Activated CD8-positive, alpha-beta memory T cell treated with anti-CD3 and anti-CD28 coated beads, Interleukin-2, amount 10 ng/mL, durations not matched to agents 7 days and 5 days (primary cell): ENCODE data around the gene CIBAR2. TPM values are rescaled to one million over a fixed set of nuclear protein-coding genes. Genes with fewer than 3 reads are reported as not detected.

Source experiments
- ATAC-seq: fragments of 150-1000 bp; cut with Tn5 transposase; one replicate; pipeline ENCODE4 v1.10.0; 2021; ENCODE audit warnings: moderate library complexity
- CTCF ChIA-PET: fragments of 350-600 bp; sonication (Branson Sonifier 250); formaldehyde crosslinking; loops from one replicate; lab custom pipeline; 2021; ENCODE audit warnings: antibody characterized with exemption; lab: Charles Lee
- DNase-seq: peaks from one replicate; pipeline ENCODE4 v3.0.0-alpha.2; 2020
- H3K27ac Mint-ChIP-seq: one replicate; pipeline ENCODE4 v1.8.0; 2021; ENCODE audit warnings: mild to moderate bottlenecking, mixed read lengths
- H3K27me3 Mint-ChIP-seq: one replicate; pipeline ENCODE4 v1.8.0; 2021; ENCODE audit warnings: mixed read lengths
- H3K36me3 Mint-ChIP-seq: one replicate; pipeline ENCODE4 v1.8.0; 2021; ENCODE audit warnings: mild to moderate bottlenecking, mixed read lengths
- H3K4me1 Mint-ChIP-seq: one replicate; pipeline ENCODE4 v1.8.0; 2021; ENCODE audit warnings: mixed read lengths
- H3K4me3 Mint-ChIP-seq: one replicate; pipeline ENCODE4 v1.8.0; 2021; ENCODE audit warnings: mild to moderate bottlenecking, moderate library complexity, mixed read lengths
- H3K9me3 Mint-ChIP-seq: one replicate; pipeline ENCODE4 v1.8.0; 2022; ENCODE audit warnings: low read depth, mixed read lengths
- total RNA-seq, 2 experiments: library from RNA; stranded (reverse); gene quantifications; one replicate each; pipeline ENCODE4 v1.2.3, GENCODE V29; 2021

The CIBAR2 gene
- total RNA-seq, 2 experiments from 2014 or later = not detected

- ATAC-seq (peak; percentile 95), DNase-seq (peak; percentile 90)
- no peaks in the 10 kb centered on the region for H3K27me3 Mint-ChIP-seq
- H3K36me3 Mint-ChIP-seq = no peaks in the 10 kb centered on the region
- H3K27ac Mint-ChIP-seq = peak overlapping the region; percentile 84
- peaks cover 7% of the 10 kb centered on the region for H3K4me1 Mint-ChIP-seq
- peak overlapping the region; percentile 62 for H3K4me3 Mint-ChIP-seq
- CTCF ChIA-PET = interaction anchor here (0.6 to 2.2 kb wide), 34 partner anchors 8 to 682 kb away, joined by 3 to 19 read pairs (median 4); partner anchors contain the start of genes KIAA0513 and ZDHHC7
- no peaks in the 10 kb centered on the region for H3K9me3 Mint-ChIP-seq
Measured at GRCh38 chr16:85114909-85115567, 2.8 kb upstream of the CIBAR2 start.

DNA sequence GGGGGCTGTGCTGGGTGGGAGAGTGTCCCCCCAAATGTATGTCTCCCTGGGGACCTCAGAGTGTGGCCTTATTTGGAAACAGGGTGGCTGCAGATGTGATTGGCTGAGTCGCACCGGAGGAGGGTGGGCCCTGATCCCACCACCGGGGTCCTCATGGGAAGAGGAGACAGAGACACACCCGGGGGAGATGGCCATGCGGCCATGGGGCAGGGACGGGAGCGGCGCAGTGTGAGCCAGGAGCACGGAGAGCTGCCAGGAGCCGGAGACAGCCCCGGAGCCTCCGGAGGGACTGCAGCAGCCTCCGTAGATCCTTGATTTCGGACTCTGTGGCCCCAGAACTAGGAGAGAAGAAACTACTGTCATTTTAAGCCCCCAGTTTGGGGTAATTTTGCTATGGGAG, 1.6 kb upstream of the CIBAR2 start:
- H3K4me1 Mint-ChIP-seq = peaks cover 7% of the 10 kb centered on the region
- no peak for ATAC-seq
- CTCF ChIA-PET = interaction anchor here (1.0 to 2.2 kb wide), 11 partner anchors 9 to 502 kb away, joined by 3 to 19 read pairs (median 7); no protein-coding TSS in a partner anchor
- no peaks in the 10 kb centered on the region for H3K36me3 Mint-ChIP-seq
- H3K9me3 Mint-ChIP-seq = no peaks in the 10 kb centered on the region
- H3K27ac Mint-ChIP-seq = no peak overlapping the region
- H3K27me3 Mint-ChIP-seq = no peaks in the 10 kb centered on the region
- no peak for DNase-seq
- H3K4me3 Mint-ChIP-seq = no peak overlapping the region

DNA sequence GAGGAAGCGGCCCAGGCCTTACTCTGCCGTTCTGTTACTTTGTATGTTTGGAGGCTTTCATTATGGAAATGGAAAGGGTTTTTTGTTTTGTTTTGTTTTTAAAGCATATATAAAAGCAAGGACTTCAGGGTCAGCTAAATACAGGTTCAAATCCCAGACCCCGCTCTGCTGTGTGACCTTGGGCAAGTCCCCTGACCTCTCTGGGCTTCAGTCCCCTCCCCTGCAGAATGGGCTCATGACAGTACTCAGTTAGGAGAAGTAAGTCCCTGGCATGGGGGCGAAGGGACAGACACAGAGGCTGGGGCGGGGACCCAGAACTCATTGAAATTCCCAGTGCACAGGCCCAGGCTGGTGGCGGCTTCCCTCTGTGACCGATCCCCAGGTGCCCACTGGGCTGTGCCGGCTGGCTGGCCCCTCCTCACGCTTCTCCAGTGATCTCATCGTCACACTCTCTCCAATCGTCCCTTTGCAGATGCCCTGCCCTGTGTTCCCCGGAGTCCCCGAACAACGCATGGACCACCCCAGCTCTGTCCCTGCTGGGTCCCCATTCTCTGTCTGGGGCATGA, 979 bp upstream of the CIBAR2 start:
- peaks cover 7% of the 10 kb centered on the region for H3K4me1 Mint-ChIP-seq
- no peaks in the 10 kb centered on the region for H3K27me3 Mint-ChIP-seq
- no peak for DNase-seq
- no peak overlapping the region for H3K4me3 Mint-ChIP-seq
- H3K36me3 Mint-ChIP-seq = no peaks in the 10 kb centered on the region
- ATAC-seq = no peak
- no peak overlapping the region for H3K27ac Mint-ChIP-seq
- H3K9me3 Mint-ChIP-seq = no peaks in the 10 kb centered on the region
- CTCF ChIA-PET = interaction anchor here (0.6 to 1.2 kb wide), 5 partner anchors 9 to 140 kb away, joined by 3 to 7 read pairs (median 3); no protein-coding TSS in a partner anchor

DNA sequence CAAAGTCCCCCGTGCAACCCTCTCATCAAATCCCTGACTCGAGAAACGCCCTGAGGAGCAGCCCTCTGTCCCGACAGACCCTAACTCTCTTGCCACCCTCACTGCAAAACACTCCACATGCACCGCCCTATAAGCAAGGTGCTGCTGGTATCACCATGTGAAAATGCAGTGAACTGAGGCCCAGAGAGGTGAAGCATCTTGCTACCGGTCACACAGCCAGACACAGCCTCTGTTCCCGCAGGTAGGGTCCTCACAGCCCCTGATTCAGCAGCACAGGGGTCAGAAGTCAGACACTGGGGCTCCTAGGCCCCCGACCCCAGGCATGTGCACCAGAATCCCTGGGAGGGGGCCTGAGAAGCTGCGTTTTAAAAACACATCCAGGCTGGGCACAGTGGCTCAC, 1.1 kb downstream of the CIBAR2 start:
- H3K4me3 Mint-ChIP-seq = no peak overlapping the region
- H3K27me3 Mint-ChIP-seq = no peaks in the 10 kb centered on the region
- no peak for ATAC-seq
- CTCF ChIA-PET = no interaction called here
- no peaks in the 10 kb centered on the region for H3K36me3 Mint-ChIP-seq
- H3K4me1 Mint-ChIP-seq = peaks cover 7% of the 10 kb centered on the region
- no peak overlapping the region for H3K27ac Mint-ChIP-seq
- no peak for DNase-seq
- no peaks in the 10 kb centered on the region for H3K9me3 Mint-ChIP-seq

DNA sequence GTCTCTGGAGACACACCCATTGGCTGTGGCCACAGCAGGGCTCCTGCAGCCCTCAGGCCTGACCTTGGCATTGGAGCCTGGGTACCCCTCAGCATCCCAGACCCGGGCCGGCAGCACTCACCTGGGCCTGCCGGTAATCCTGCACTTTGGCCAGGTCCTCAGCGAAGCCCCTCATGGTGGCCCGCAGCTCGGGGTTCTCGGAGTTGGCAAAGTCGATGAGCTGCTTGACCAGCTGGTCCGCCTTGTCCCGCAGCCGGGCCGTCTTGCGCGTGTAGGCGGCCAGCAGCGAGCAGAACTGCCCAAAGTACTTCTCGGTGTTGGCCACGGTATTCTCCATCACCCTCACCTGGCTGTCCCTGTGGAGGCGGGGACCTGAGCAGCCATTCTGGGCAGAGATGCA, 2.2 kb downstream of the CIBAR2 start:
- no peaks in the 10 kb centered on the region for H3K27me3 Mint-ChIP-seq
- DNase-seq (no peak), ATAC-seq (no peak)
- H3K9me3 Mint-ChIP-seq = no peaks in the 10 kb centered on the region
- H3K27ac Mint-ChIP-seq = no peak overlapping the region
- H3K4me3 Mint-ChIP-seq = no peak overlapping the region
- H3K36me3 Mint-ChIP-seq = no peaks in the 10 kb centered on the region
- H3K4me1 Mint-ChIP-seq = peaks cover 12% of the 10 kb centered on the region
- CTCF ChIA-PET = no interaction called here

GRCh38 chr16:85107532-85107931, 4.7 kb downstream of the CIBAR2 start:
- DNase-seq (no peak), ATAC-seq (no peak)
- Mint-ChIP-seq H3K4me3 (no peak overlapping the region), H3K27ac (no peak overlapping the region), H3K36me3 (no peaks in the 10 kb centered on the region), H3K9me3 (no peaks in the 10 kb centered on the region), H3K27me3 (no peaks in the 10 kb centered on the region), H3K4me1 (peaks cover 29% of the 10 kb centered on the region)
- CTCF ChIA-PET = no interaction called here

- H3K9me3 Mint-ChIP-seq = no peaks in the 10 kb centered on the region
- no peaks in the 10 kb centered on the region for H3K27me3 Mint-ChIP-seq
- ATAC-seq = no peak
- peaks cover 29% of the 10 kb centered on the region for H3K4me1 Mint-ChIP-seq
- DNase-seq = no peak
- H3K27ac Mint-ChIP-seq = no peak overlapping the region
- H3K36me3 Mint-ChIP-seq = no peaks in the 10 kb centered on the region
- no peak overlapping the region for H3K4me3 Mint-ChIP-seq
- CTCF ChIA-PET = no interaction called here
Measured at GRCh38 chr16:85107083-85107482, 5.2 kb downstream of the CIBAR2 start.

GRCh38 chr16:85105475-85105874, 6.8 kb downstream of the CIBAR2 start:
- ATAC-seq = no peak
- Mint-ChIP-seq H3K4me3 (no peak overlapping the region), H3K27ac (no peak overlapping the region)

DNA sequence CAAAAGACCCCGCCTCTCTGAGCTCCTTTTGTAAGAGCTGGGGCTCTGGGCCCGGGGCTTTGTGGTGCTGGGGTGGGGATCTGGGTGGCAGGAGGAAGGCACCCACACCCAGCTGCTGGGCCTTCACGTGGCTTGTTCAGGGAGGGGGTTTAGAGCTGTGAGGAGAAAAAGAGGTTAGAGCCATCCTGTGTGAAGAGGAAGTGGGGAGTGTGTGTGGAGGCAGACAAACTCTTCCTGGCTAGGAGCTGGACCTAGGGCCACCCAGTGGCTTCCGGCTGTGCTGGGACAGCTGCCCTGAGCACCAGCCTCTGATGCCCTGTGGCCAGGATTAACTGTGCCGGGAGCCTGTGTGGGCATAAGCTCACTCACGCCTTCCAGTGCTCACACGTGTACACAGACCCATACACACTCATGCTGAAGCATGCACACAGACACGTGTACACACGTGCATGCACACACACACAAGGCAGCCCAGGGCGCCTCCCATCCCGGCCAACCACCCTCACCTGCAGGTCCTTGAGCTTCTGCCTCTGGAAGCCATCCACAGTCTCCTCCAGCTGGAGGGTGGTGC, 7.4 kb downstream of the CIBAR2 start:
- Mint-ChIP-seq H3K27ac (peak overlapping the region; percentile 84), H3K27me3 (no peaks in the 10 kb centered on the region), H3K36me3 (no peaks in the 10 kb centered on the region), H3K4me1 (peaks cover 33% of the 10 kb centered on the region), H3K4me3 (no peak overlapping the region), H3K9me3 (no peaks in the 10 kb centered on the region)
- ATAC-seq (peak; percentile 89), DNase-seq (peak; percentile 71)
- CTCF ChIA-PET = interaction anchor here (0.6 to 2.6 kb wide), 12 partner anchors 8 to 316 kb away, joined by 3 to 19 read pairs (median 4); no protein-coding TSS in a partner anchor

More at GRCh38 chr16:85105475-85105874, 6.8 kb downstream of the CIBAR2 start:
- DNase-seq = no peak
- CTCF ChIA-PET = interaction anchor here (0.6 to 2.6 kb wide), 10 partner anchors 9 to 316 kb away, joined by 3 to 19 read pairs (median 4); no protein-coding TSS in a partner anchor
- Mint-ChIP-seq H3K36me3 (no peaks in the 10 kb centered on the region), H3K4me1 (peaks cover 33% of the 10 kb centered on the region), H3K27me3 (no peaks in the 10 kb centered on the region), H3K9me3 (no peaks in the 10 kb centered on the region)

- Mint-ChIP-seq H3K9me3 (no peaks in the 10 kb centered on the region), H3K36me3 (no peaks in the 10 kb centered on the region), H3K27ac (no peak overlapping the region), H3K4me3 (no peak overlapping the region), H3K4me1 (peaks cover 33% of the 10 kb centered on the region), H3K27me3 (no peaks in the 10 kb centered on the region)
- DNase-seq (no peak), ATAC-seq (no peak)
- CTCF ChIA-PET = interaction anchor here (0.9 to 2.6 kb wide), 8 partner anchors 8 to 317 kb away, joined by 3 to 19 read pairs (median 4); no protein-coding TSS in a partner anchor
Measured at GRCh38 chr16:85104147-85104546, 8.1 kb downstream of the CIBAR2 start.

DNA sequence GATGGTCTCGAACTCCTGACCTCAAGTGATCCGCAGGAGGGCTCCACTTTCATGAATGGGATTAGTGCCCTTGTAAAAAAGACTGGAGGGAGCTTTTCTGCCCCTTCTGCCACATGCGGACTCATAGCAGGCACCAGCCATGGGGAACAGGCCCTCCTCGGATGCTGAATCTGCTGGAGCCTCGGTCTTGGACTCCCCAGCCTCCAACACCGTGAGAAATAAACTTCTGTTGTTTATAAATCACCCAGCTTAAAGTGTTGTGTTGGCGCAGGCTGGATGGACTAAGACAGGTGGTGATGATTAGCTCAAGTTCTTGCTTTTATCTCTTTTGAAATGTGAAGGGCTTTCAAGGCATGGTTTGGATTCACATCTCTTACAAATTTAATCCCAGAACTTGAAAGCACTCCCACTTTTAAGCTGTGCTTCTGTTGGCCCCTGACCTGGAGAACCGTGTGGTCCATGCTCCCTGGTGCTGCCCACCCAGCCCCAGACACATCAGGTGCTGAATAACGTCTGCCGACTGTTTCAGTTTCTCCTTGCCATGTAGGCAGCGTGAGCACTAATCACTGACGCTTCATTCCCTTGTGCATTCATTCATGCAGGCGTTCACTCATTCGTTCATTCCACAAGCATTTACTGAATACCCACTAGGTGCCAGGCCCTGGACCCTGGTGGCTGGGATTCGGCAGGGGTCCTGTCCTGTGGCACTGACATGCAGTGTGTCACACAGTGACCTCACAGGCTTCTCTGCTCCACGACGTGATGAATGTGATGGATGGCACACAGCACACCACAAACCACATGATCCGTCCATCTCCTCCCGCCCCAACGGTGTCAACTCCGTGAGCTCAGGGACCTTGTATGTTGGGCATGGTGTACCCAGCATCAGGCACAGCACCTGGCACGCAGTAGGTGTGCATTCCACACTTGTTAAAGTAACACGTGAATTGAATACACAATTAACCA, 8.9 kb downstream of the CIBAR2 start:
- H3K4me1 Mint-ChIP-seq = peaks cover 33% of the 10 kb centered on the region
- H3K9me3 Mint-ChIP-seq = no peaks in the 10 kb centered on the region
- ATAC-seq = no peak
- no peaks in the 10 kb centered on the region for H3K27me3 Mint-ChIP-seq
- no peak overlapping the region for H3K27ac Mint-ChIP-seq
- no peak for DNase-seq
- H3K4me3 Mint-ChIP-seq = no peak overlapping the region
- CTCF ChIA-PET = interaction anchor here (1.0 to 2.6 kb wide), 6 partner anchors 10 to 513 kb away, joined by 3 to 19 read pairs (median 6); no protein-coding TSS in a partner anchor
- no peaks in the 10 kb centered on the region for H3K36me3 Mint-ChIP-seq

- H3K27ac Mint-ChIP-seq = no peak overlapping the region
- no peak for DNase-seq
- H3K36me3 Mint-ChIP-seq = no peaks in the 10 kb centered on the region
- H3K4me3 Mint-ChIP-seq = no peak overlapping the region
- no peaks in the 10 kb centered on the region for H3K27me3 Mint-ChIP-seq
- ATAC-seq = no peak
- peaks cover 33% of the 10 kb centered on the region for H3K4me1 Mint-ChIP-seq
- no peaks in the 10 kb centered on the region for H3K9me3 Mint-ChIP-seq
- CTCF ChIA-PET = interaction anchor here (1.2 to 1.5 kb wide), 3 partner anchors 12 to 15 kb away, joined by 3 to 9 read pairs (median 7); no protein-coding TSS in a partner anchor
Measured at GRCh38 chr16:85101956-85102630, 10.2 kb downstream of the CIBAR2 start.
